Heart right ventricle (tissue), 16 donors: ENCODE results near the gene FRZB. TPM values are rescaled to one million over a fixed set of nuclear protein-coding genes. Genes with fewer than 3 reads are reported as not detected.

ENCODE experiments used
- ATAC-seq, 8 donors: fragments of 200-7000 bp; cut with Tn5 transposase; one replicate each; pipeline ENCODE4 v1.9.1; 2020; ENCODE audit warnings: mild to moderate bottlenecking in 8 of 8, moderate library complexity in 8 of 8, moderate number of reproducible peaks in 1 of 8
- DNase-seq, 2 donors: peaks; one replicate each; pipeline ENCODE4 v3.0.0-alpha.2; 2020
- H3K27ac ChIP-seq, 10 donors: fragments of 200-600 bp; sonication (generic) in 2 of 10; one replicate each; pipeline versions ENCODE4 v1.5.0 to v1.8.0; 2020 to 2022; ENCODE audit warnings: mild to moderate bottlenecking in 3 of 10
- H3K27me3 ChIP-seq, 7 donors: fragments of 200-600 bp; one replicate each; pipeline ENCODE4 v1.8.0; 2021 to 2022; ENCODE audit warnings: mild to moderate bottlenecking in 2 of 7
- H3K36me3 ChIP-seq, 9 donors: fragments of 200-600 bp; sonication (generic) in 1 of 9; one replicate each; pipeline versions ENCODE4 v1.5.0 to v1.8.0; 2020 to 2022; ENCODE audit warnings: mild to moderate bottlenecking in 2 of 9
- H3K4me1 ChIP-seq, 9 donors: fragments of 200-600 bp; sonication (generic) in 1 of 9; one replicate each; pipeline versions ENCODE4 v1.5.0 to v1.8.0; 2020 to 2022; ENCODE audit warnings: mild to moderate bottlenecking in 4 of 9
- H3K4me3 ChIP-seq, 10 donors: fragments of 200-600 bp; sonication (generic) in 2 of 10; one replicate each; pipeline versions ENCODE4 v1.5.0 to v1.8.0; 2020 to 2022; ENCODE audit warnings: mild to moderate bottlenecking in 7 of 10, moderate library complexity in 2 of 10
- H3K9me3 ChIP-seq, 11 donors: fragments of 200-600 bp in 10 of 11; sonication (generic) in 2 of 11; one replicate each; pipeline versions ENCODE4 v1.5.0 to v1.8.0; 2013 to 2022; ENCODE audit warnings: mild to moderate bottlenecking in 2 of 11, control low read depth in 1 of 11, moderate library complexity in 1 of 11
- WGBS, 2 donors: extraction: QIAGEN DNeasy Blood & Tissue Kit; methylation state at CpG; one replicate each; pipeline ENCODE4 v1.1.7; 2013; ENCODE audit warnings: inconsistent platforms in 1 of 2; 5-methylcytosine and 5-hydroxymethylcytosine counted together
- intact Hi-C, 10 donors: fragments of 100-400 bp; cut with DNase I; formaldehyde crosslinking; loops; one replicate each; pipeline versions ENCODE4 v1.11.1 to v1.14.2; 2022
- polyA plus RNA-seq, 2 donors: library from polyadenylated mRNA; stranded (reverse); fragments of 200-250 nt; gene quantifications; one replicate each; pipeline ENCODE4 v1.2.3, GENCODE V29; 2013
- total RNA-seq, 10 donors: library from RNA; stranded (reverse); fragmentation: NEBNext Ultra II Directional in 3 of 10; extraction: Animal tissue kit (Norgen Biotek cat#: 25700) in 3 of 10; gene quantifications; one replicate each; pipeline versions ENCODE4 v1.2.1 to v1.2.4, GENCODE V29; 2021 to 2023
- TF ChIP-seq, protein P1 (sequence below), 9 donors: fragments of 200-600 bp; sonication (generic) in 2 of 9; IDR thresholded peaks; one replicate each; pipeline versions ENCODE4 v1.5.0 to v1.8.0; 2021 to 2022; ENCODE audit warnings: antibody characterized with exemption in 9 of 9, mild to moderate bottlenecking in 5 of 9, moderate library complexity in 1 of 9
- donor health status: Arrhythmogenic right ventricular cardiomyopathy.
- donor health status: ischemic (EF 13 %, LVEDD 7.1; RV severe dilation, severe dysfunction).
- donor health status: healthy with polysubstance abuse.
- donor health status: DM: no; HTN: yes; CAD: no.
- donor health status: DM: no; HTN: no; CAD: no.
- donor health status: ischemic (EF 25% LVEDD 6.9; RV normal size, moderate dysfunction).
- donor health status: ischemic (EF 25% LVEDD 5.7; RV mildly dilated, moderate dysfunction).
- donor health status: healthy.
- donor health status: DM: yes; HTN: yes; CAD: no.
- donor health status: Ischemic cardiomyopathy.
- donor health status: ischemic (EF 35%, LVEDD 5.7; RV mildly dilated, moderate dysfunction).
- donor health status: nonischemic (EF 11% LVEDD 7.7; RV severe dilation, severe dysfunction).
- donor health status: DM: yes; HTN: yes; CAD: no.
- donor health status: PGD.
- donor health status: ischemic (EF 29% LVEDD 5.4; RV normal size, mild dysfunction).
- donor health status: nonischemic (EF 23%, LVEDD 6.1; RV moderate dilation, normal function).

The FRZB gene
- total and polyA plus RNA-seq, 12 donors, result 0.85 to 5.7 (median 2.2) TPM

DNA sequence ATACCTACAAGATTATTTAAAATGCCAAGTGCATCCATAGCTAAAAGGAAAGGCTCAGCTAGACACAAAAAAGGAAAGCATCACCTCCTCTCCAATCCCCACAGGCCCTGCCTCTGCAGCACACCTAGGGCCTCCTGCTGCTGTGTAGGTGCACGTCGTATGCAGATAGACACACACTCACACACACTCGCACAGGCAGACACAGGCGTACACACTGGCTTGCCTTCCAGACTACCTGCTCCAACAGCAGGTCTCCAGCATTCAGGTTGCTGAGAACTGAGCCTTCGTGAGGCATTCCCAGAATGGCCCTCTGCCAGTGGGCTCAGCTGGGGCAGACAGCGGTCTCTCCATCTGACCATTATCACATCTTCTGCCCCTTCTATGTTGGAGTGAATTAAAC, 35.3 kb upstream of the FRZB start:
- Histone ChIP-seq H3K4me3 (no peak overlapping the region), H3K36me3 (peaks cover 0 to 19% (median 0%) of the 10 kb centered on the region in 9 donors), H3K27me3 (no peaks in the 10 kb centered on the region), H3K9me3 (no peaks in the 10 kb centered on the region), H3K4me1 (no peaks in the 10 kb centered on the region), H3K27ac (no peak overlapping the region)
- DNase-seq, result no peak
- ATAC-seq, result peak in 1 of 8 donors; percentile 63
- 94% methylated on average over 6 of the region's 6 CpGs for WGBS, 2 donors
- TF ChIP-seq, protein P1, sequence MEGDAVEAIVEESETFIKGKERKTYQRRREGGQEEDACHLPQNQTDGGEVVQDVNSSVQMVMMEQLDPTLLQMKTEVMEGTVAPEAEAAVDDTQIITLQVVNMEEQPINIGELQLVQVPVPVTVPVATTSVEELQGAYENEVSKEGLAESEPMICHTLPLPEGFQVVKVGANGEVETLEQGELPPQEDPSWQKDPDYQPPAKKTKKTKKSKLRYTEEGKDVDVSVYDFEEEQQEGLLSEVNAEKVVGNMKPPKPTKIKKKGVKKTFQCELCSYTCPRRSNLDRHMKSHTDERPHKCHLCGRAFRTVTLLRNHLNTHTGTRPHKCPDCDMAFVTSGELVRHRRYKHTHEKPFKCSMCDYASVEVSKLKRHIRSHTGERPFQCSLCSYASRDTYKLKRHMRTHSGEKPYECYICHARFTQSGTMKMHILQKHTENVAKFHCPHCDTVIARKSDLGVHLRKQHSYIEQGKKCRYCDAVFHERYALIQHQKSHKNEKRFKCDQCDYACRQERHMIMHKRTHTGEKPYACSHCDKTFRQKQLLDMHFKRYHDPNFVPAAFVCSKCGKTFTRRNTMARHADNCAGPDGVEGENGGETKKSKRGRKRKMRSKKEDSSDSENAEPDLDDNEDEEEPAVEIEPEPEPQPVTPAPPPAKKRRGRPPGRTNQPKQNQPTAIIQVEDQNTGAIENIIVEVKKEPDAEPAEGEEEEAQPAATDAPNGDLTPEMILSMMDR (IDR thresholded peaks at IDR 0.05), result no peak
- intact Hi-C loops, result loop anchor here in 1 of 10 donors (10.0 kb wide), 1 partner anchor 117 kb away; no protein-coding TSS in a partner anchor

DNA sequence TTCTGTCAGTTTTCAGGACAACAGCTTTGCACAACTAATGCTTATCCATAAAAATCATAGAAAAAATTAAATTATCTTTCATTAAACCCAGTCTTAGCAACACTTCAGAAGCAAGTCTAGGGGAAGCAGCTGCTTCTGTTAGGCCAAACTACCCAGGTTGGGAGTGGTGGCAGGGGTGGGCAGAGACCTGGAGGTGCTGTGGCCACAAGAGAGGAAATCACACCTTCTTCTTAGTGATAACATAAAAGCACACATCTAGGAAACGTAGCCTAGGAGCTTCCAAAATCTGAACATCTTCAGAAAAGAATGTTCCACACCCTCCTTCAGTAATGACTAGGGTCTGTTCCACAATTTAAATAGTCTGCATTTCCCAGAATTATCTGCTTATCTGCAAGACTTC, 32.3 kb upstream of the FRZB start:
- 74 to 79% methylated on average over 1 of the region's 1 CpG for WGBS, 2 donors
- intact Hi-C loops, result no loop called here
- H3K9me3 ChIP-seq, result no peaks in the 10 kb centered on the region
- no peak overlapping the region for H3K27ac ChIP-seq
- peaks cover 0 to 2% (median 0%) of the 10 kb centered on the region in 9 donors for H3K36me3 ChIP-seq
- H3K4me1 ChIP-seq, result no peaks in the 10 kb centered on the region
- no peak overlapping the region for H3K4me3 ChIP-seq
- TF ChIP-seq, protein P1 (IDR thresholded peaks at IDR 0.05), result no peak
- ATAC-seq (no peak), DNase-seq (no peak)
- H3K27me3 ChIP-seq, result no peaks in the 10 kb centered on the region

DNA sequence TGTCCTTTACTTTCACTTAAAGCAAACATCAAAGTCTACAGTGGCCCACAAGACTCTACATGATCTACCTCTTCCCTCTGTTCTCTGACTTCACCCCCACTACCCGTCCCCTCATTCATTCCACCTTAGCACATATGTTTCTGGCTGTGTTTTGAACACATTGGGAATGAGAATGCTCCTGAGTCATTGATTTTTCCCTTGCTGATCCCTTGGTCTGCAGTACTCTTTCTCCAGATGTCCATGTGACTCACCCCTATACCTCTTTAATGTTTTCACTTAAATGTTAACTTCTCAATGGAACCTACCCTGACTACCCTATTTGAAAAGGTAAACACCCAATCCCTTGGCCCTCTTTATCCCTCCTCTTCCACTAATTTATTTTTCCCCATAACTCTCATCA, 30.7 kb upstream of the FRZB start:
- no peak for ATAC-seq
- DNase-seq, result no peak
- Histone ChIP-seq H3K36me3 (no peaks in the 10 kb centered on the region), H3K9me3 (peaks cover 0 to 3% (median 0%) of the 10 kb centered on the region in 11 donors), H3K27me3 (no peaks in the 10 kb centered on the region), H3K4me3 (no peak overlapping the region), H3K4me1 (no peaks in the 10 kb centered on the region), H3K27ac (no peak overlapping the region)
- 93 to 94% methylated on average over 1 of the region's 1 CpG for WGBS, 2 donors
- TF ChIP-seq, protein P1 (IDR thresholded peaks at IDR 0.05), result no peak
- intact Hi-C loops, result no loop called here

DNA sequence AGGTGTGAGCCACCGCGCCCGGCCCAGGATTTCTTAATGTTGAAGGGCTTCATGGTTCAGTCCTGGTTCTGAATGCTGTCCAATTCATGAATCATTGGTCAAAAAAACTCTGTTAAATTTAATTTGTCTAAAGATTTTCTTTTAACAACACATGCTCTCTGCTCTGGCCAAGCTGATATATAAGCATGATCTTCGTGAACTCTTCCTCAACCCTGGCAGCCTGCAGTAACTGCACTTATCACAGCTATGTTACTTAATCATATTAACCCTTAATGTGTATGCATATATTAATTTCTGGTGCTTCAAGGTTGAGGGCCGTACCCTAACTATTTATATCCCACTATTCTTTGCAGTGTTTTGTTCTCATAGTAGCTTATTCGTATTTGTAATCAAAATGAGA, 29.4 kb upstream of the FRZB start:
- DNase-seq (no peak), ATAC-seq (no peak)
- Histone ChIP-seq H3K4me3 (no peak overlapping the region), H3K4me1 (no peaks in the 10 kb centered on the region), H3K36me3 (no peaks in the 10 kb centered on the region), H3K27me3 (no peaks in the 10 kb centered on the region), H3K9me3 (peaks cover 0 to 3% (median 0%) of the 10 kb centered on the region in 11 donors), H3K27ac (no peak overlapping the region)
- intact Hi-C loops, result no loop called here
- TF ChIP-seq, protein P1 (IDR thresholded peaks at IDR 0.05), result no peak
- 90 to 91% methylated on average over 6 of the region's 6 CpGs for WGBS, 2 donors
